Brain microvascular endothelial cell (primary cell): Measurements from ENCODE around the gene RRP1B.
A peak's percentile ranks its signal among the peaks of the same experiment; 100 is the strongest.
"Not testable (repeated sequence)": the region's sequence is repeated elsewhere in the genome, so short reads cannot be mapped to it uniquely, and the experiment has no call there.

Experiments
- DNase-seq: peaks from one replicate; pipeline ENCODE4 v3.0.0-alpha.2; 2020
- H3K27ac ChIP-seq: fragments of 250-450 bp; sonication (Bioruptor Pico); 2 replicates; pipeline ENCODE4 v1.5.1; 2020; ENCODE audit warnings: mild to moderate bottlenecking, moderate library complexity
- H3K27me3 ChIP-seq: fragments of 250-450 bp; sonication (Bioruptor Pico); replicated peaks from 2 replicates; pipeline ENCODE4 v1.5.1; 2020; ENCODE audit warnings: mild to moderate bottlenecking
- H3K36me3 ChIP-seq: fragments of 250-450 bp; sonication (Bioruptor Pico); replicated peaks from 2 replicates; pipeline ENCODE4 v1.5.1; 2020; ENCODE audit warnings: mild to moderate bottlenecking
- H3K4me3 ChIP-seq: 2 replicates; pipeline ENCODE4 v1.5.1; 2011; ENCODE audit warnings: low read depth, mild to moderate bottlenecking, control low read depth, low read length, moderate library complexity
- in situ Hi-C: cut with HindIII; loops from 2 replicates; pipeline ENCODE4 v1.10.0; 2017; ENCODE audit warnings: low sequenced_read_pairs, low pct_ligation_motif_present
- TF ChIP-seq, protein P1 (sequence below): IDR thresholded peaks from 2 replicates; pipeline ENCODE4 v1.5.1; 2011; ENCODE audit warnings: low read depth, mild to moderate bottlenecking, moderate library complexity, low read length, control low read depth, inconsistent platforms; ENCODE audit errors: missing control alignments

The RRP1B gene

DNA sequence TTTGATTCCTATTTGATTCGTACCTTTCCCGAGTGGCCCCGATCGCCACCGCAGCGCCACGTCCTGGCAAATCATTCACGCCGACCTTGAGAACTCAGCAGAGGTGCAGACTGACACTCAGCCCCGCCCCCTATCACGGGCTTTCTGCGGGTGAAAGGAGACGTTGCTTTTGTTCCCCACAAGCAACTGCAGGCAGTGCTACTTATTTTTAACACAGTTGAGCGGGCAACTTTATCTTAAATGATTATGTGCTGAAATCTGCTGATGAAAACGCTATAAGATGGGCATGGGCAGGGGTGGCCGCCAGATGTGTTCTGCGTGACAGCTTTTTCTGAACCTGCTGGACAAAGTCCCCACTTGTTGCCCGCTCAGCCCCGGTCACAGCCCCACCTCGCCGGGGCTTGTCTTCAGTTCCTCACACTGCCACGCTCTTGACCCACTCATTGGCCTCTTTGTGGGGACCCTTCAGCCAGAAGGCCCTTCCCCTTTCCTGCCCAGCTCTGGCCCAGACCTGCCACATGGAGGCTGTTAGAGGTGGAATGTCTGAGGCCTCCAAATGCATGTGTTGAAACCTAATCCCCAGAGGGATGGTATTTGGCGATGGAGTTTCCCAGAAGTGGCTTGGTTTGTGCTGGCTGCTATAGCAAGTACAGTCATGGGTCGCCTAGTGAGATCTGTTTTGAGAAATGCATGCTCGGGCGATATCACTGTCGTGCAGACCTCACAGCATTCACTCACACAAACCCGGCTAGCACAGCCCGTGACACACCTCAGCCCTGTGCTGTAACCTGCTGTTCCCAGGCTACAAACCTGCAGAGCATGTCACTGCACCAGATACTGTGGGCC lies 43.9 kb downstream of the RRP1B start:
- peak; percentile 69 for DNase-seq
- Histone ChIP-seq H3K27ac (peak overlapping the region; percentile 39), H3K27me3 (no peaks in the 10 kb centered on the region), H3K4me3 (peak overlapping the region; percentile 15), H3K36me3 (no peaks in the 10 kb centered on the region)
- in situ Hi-C loops = no loop called here
- TF ChIP-seq, protein P1, sequence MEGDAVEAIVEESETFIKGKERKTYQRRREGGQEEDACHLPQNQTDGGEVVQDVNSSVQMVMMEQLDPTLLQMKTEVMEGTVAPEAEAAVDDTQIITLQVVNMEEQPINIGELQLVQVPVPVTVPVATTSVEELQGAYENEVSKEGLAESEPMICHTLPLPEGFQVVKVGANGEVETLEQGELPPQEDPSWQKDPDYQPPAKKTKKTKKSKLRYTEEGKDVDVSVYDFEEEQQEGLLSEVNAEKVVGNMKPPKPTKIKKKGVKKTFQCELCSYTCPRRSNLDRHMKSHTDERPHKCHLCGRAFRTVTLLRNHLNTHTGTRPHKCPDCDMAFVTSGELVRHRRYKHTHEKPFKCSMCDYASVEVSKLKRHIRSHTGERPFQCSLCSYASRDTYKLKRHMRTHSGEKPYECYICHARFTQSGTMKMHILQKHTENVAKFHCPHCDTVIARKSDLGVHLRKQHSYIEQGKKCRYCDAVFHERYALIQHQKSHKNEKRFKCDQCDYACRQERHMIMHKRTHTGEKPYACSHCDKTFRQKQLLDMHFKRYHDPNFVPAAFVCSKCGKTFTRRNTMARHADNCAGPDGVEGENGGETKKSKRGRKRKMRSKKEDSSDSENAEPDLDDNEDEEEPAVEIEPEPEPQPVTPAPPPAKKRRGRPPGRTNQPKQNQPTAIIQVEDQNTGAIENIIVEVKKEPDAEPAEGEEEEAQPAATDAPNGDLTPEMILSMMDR = no peak

DNA sequence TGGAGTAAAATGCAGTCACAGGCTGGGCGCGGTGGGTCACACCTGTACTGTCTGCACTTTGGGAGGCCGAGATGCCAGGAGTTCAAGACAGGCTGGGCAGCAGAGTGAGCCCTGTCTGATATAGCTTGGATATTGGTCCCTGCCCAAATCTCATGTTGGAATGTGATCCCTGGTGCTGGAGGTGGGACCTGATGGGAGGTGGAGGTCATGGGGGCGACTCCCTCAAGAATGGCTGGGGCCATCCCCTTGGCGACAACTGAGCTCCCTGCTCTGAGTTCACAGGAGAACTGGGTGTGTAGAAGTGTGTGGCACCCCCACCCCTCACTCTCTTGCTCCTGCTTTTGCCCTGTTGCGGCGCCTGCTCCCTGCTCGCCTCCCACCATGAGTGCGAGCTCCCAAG lies 48.1 kb downstream of the RRP1B start:
- TF ChIP-seq, protein P1 = no peak
- in situ Hi-C loops = no loop called here
- no peaks in the 10 kb centered on the region for H3K27me3 ChIP-seq
- H3K36me3 ChIP-seq = no peaks in the 10 kb centered on the region
- no peak for DNase-seq
- H3K4me3 ChIP-seq = no peak overlapping the region
- H3K27ac ChIP-seq = no peak overlapping the region

DNA sequence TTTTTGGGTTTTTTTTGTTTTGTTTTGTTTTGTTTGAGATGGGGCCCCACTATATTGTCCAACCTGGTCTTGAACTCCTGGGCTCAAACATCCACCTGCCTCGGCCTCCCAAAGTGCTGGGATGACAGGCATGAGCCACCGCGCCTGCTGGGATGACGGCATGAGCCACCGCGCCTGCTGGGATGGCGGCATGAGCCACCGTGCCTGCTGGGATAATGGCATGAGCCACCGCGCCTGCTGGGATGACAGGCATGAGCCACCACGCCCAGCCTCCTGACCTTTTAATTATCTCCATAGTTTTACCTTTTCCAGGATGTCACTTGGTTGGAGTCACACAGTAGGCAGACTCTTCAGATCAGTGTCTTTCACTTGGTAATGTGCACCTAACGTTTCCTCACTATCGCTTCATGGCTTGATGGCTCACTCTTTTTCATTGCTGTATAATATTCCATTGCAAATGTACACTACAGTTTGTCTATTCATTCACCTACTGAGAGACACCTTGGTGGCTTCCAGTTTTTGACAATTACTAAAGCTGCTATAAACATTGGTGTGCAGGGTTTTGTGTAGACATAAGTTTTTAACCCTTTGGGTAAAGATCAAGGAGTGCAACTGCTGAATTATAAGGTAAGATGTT lies 49.5 kb downstream of the RRP1B start:
- Histone ChIP-seq H3K36me3 (no peaks in the 10 kb centered on the region), H3K4me3 (no peak overlapping the region), H3K27ac (no peak overlapping the region), H3K27me3 (no peaks in the 10 kb centered on the region)
- DNase-seq = no peak
- in situ Hi-C loops = no loop called here
- TF ChIP-seq, protein P1 = no peak

DNA sequence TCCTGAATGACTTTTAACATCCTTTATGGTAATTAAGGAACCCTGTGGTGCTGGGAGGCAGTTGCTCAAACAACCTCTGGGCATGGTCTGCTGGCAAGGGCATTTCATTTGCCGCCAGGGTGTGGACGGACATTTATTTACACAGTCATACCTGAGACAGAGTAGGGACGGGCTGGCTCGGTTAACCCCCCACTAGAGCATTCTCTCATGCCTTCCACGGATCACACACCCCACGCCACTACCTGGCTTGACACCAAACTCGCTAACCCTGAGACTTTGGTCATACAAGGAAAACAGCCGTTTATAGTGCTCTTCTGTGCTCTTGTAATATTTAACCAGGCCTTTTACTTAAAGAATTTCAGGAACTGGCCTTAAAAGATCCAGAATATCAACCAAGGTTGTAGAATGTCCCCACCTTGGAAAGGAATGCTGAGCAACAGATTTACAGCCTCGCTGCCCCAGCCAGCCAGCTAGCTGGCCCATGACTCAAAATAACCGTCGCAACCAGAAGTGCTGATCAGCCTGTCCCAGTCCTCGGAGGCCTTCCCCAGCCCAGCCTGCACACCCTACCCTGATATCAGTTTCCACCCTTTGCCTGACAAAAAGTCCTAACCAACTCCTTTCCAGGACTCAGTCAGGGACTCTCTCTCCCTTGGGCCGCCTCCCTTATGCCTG lies 53.0 kb downstream of the RRP1B start:
- DNase-seq = no peak
- Histone ChIP-seq H3K36me3 (no peaks in the 10 kb centered on the region), H3K27me3 (no peaks in the 10 kb centered on the region), H3K4me3 (no peak overlapping the region), H3K27ac (no peak overlapping the region)
- TF ChIP-seq, protein P1 = no peak
- in situ Hi-C loops = no loop called here

DNA sequence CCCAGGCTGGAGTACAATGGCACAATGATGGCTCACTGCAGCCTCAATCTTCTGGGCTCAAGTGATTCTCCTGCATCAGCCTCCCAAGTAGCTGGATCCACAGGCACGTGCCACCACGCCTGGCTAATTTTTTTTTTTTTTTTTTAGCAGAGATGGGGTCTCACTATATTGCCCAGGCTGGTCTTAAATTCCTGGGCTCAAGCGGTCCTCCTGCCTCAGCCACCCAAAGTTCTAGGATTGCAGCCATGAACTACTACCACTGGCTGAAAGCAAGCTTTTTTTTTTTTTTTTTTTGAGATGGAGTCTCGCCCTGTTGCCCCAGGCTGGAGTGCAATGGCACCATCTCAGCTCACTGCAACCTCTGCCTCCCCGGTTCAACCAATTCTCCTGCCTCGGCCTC lies 53.8 kb downstream of the RRP1B start:
- H3K27me3 ChIP-seq, H3K4me3 ChIP-seq, DNase-seq, H3K36me3 ChIP-seq, H3K27ac ChIP-seq, in situ Hi-C loops: not testable (repeated sequence)

DNA sequence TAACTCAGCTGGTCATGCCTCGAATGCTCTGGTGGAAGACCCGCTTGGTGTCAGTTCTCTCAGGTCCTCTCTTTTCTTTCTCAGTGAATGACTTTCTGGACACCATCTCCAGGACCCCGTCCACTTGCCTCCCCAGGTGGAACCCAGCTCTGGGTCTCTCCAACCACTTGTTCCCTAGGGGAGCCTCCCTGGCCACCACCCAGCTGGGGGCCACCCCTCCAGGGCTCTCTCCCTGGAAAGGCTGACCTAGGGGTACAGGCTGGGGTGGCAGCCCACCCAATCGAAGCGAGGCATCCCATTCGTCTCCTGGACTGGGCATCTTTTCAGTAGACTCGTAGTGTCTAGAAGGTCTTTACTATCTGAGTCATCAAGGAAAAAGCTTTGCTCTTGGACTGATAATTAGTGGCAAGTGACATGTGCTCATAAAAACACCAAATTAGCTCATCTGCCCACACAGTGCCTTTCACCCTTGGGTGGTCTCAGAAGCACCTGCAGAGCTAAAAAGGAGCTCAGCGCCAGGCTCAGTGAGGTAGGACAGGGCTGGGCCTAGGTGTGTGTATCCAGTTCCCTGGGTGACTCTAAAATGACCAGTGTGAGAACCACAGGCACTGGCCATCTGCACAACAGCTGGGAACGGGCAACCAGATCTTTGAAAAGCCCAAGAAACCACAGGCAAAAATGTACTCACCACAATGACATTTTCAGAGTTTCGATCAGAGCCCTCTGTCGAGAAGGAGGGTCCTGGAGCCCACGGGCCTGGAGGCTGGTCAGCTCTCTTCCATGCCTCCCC lies 57.2 kb downstream of the RRP1B start:
- in situ Hi-C loops = no loop called here
- Histone ChIP-seq H3K27me3 (no peaks in the 10 kb centered on the region), H3K4me3 (no peak overlapping the region), H3K36me3 (no peaks in the 10 kb centered on the region), H3K27ac (no peak overlapping the region)
- DNase-seq = no peak
- TF ChIP-seq, protein P1 = no peak
